ENCODE measurements around the gene GRK4.

GRK4 gene

DNA sequence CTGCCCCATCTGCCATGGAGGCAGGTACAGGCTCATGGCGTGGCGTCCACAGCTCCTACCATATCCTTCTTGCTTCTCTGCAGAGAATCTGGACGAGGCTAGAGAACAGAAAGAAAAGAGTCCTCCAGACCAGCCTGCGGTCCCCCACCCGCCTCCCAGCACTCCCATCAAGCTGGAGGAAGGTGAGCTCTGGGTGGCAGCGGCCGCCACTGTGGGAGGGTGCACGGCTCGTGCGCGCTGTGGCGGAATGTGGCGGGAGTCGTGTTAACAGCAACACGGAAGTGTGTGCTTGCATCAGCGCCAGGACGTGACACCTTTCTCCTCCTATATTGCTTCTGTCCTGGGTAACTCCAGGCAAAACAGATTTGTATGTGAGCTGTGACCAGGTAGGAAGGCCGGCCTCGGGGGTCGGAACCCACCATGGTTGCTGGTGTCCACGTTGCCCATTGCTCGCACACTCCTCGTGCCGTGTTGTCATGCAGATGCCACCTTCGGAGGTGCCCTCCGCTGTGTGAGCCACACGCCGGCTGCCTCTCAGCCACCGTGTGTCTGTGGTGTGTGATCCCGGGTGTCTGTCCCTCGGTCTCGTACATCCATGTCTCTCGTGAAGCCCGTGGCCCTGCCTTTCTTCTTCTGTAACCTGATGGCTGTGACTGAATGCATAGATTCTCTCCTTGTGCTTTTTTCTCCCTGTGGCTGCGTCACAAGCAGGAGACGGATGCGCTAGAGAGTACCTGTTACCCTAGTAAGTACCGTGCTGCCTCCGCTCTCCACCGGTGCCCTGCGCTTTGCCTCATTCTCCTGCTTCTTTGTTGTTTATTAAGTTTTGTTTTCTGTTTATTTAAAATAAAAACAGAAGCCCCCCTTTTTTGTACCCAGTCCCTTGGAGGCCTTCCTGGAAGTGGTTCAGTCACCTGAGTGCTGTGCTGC lies 37.2 kb upstream of the GRK4 start:
- TF ChIP-seq, protein P1, sequence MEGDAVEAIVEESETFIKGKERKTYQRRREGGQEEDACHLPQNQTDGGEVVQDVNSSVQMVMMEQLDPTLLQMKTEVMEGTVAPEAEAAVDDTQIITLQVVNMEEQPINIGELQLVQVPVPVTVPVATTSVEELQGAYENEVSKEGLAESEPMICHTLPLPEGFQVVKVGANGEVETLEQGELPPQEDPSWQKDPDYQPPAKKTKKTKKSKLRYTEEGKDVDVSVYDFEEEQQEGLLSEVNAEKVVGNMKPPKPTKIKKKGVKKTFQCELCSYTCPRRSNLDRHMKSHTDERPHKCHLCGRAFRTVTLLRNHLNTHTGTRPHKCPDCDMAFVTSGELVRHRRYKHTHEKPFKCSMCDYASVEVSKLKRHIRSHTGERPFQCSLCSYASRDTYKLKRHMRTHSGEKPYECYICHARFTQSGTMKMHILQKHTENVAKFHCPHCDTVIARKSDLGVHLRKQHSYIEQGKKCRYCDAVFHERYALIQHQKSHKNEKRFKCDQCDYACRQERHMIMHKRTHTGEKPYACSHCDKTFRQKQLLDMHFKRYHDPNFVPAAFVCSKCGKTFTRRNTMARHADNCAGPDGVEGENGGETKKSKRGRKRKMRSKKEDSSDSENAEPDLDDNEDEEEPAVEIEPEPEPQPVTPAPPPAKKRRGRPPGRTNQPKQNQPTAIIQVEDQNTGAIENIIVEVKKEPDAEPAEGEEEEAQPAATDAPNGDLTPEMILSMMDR (IDR thresholded peaks at IDR 0.05), result no peak
- Histone ChIP-seq H3K27ac (no peak overlapping the region), H3K4me2 (ENCODE audit: low read length) (no peak overlapping the region), H3K27me3 (ENCODE audit: control insufficient read depth, insufficient read depth, low read length) (no peaks in the 10 kb centered on the region), H3K4me1 (no peaks in the 10 kb centered on the region), H2AFZ (no peak overlapping the region), H3K4me3 (ENCODE audit: low read depth, low read length) (no peak overlapping the region), H3K36me3 (ENCODE audit: control insufficient read depth, insufficient read depth, low read length) (no peaks in the 10 kb centered on the region), H3K79me2 (peaks cover 8% of the 10 kb centered on the region), H3K9ac (no peak overlapping the region), H3K9me3 (ENCODE audit: control insufficient read depth, low read length) (no peaks in the 10 kb centered on the region)

DNA sequence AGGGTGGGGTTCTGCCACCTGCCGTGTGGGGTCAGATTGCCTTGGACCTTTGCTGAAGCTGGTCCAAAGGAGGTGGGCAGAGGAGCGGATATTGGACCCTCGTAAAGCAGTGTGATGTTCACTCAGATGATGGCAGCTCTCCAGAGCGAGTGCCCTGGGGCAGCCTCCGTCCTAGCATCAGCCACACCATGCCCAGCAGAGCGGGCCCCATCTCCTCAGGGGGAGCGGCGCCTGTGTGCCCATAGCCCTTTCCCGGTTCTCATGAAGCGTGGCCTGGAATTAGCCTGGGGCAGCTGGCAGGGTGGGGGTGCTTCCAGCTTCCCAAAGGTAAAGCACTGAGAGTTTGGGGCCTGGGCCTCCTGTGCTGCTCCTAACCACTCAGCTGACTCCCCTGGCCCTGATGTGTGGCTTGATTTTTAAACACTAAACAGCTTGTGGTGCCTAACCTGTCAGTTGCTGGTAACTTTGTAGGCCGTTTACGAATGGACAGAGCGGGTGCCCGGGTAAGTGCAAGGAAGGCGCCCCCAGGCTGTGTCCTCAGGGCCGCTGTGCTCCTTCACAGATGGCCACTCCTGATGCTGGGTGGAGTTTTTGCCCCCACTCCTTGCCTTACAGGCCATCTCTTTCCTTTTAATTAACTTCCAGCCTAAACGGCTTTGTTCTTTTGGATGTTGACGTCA lies 36.2 kb upstream of the GRK4 start:
- TF ChIP-seq, protein P1 (IDR thresholded peaks at IDR 0.05), result no peak
- Histone ChIP-seq H3K4me2 (ENCODE audit: low read length) (no peak overlapping the region), H3K27me3 (ENCODE audit: control insufficient read depth, insufficient read depth, low read length) (no peaks in the 10 kb centered on the region), H3K9ac (no peak overlapping the region), H3K79me2 (peaks cover 8% of the 10 kb centered on the region), H3K36me3 (ENCODE audit: control insufficient read depth, insufficient read depth, low read length) (no peaks in the 10 kb centered on the region), H3K4me3 (ENCODE audit: low read depth, low read length) (no peak overlapping the region), H3K4me1 (no peaks in the 10 kb centered on the region), H3K27ac (no peak overlapping the region), H3K9me3 (ENCODE audit: control insufficient read depth, low read length) (no peaks in the 10 kb centered on the region), H2AFZ (no peak overlapping the region)

DNA sequence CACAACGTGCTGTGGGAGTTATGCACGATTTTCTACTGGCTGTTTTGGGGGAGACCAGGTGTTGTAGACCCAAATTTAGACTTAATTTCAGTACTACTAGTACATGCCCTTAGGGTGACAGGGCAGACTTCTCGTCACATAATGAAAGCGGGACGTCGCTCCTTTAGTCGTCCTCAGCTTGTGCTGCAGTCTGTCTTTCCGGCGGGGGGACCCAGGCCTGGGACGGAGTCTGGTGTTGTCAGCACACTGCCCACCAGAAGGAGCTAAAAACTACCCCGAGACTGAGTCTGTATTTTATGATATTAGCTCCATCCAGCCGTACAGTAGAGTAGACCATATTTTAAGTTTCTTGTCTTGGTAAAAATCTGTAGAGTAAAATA lies 35.7 kb upstream of the GRK4 start:
- Histone ChIP-seq H3K9ac (no peak overlapping the region), H3K27ac (no peak overlapping the region), H3K4me1 (no peaks in the 10 kb centered on the region), H3K9me3 (ENCODE audit: control insufficient read depth, low read length) (no peaks in the 10 kb centered on the region), H3K4me3 (ENCODE audit: low read depth, low read length) (no peak overlapping the region), H3K79me2 (peaks cover 8% of the 10 kb centered on the region), H3K27me3 (ENCODE audit: control insufficient read depth, insufficient read depth, low read length) (no peaks in the 10 kb centered on the region), H3K36me3 (ENCODE audit: control insufficient read depth, insufficient read depth, low read length) (no peaks in the 10 kb centered on the region), H3K4me2 (ENCODE audit: low read length) (no peak overlapping the region), H2AFZ (no peak overlapping the region)
- TF ChIP-seq, protein P1 (IDR thresholded peaks at IDR 0.05), result no peak

DNA sequence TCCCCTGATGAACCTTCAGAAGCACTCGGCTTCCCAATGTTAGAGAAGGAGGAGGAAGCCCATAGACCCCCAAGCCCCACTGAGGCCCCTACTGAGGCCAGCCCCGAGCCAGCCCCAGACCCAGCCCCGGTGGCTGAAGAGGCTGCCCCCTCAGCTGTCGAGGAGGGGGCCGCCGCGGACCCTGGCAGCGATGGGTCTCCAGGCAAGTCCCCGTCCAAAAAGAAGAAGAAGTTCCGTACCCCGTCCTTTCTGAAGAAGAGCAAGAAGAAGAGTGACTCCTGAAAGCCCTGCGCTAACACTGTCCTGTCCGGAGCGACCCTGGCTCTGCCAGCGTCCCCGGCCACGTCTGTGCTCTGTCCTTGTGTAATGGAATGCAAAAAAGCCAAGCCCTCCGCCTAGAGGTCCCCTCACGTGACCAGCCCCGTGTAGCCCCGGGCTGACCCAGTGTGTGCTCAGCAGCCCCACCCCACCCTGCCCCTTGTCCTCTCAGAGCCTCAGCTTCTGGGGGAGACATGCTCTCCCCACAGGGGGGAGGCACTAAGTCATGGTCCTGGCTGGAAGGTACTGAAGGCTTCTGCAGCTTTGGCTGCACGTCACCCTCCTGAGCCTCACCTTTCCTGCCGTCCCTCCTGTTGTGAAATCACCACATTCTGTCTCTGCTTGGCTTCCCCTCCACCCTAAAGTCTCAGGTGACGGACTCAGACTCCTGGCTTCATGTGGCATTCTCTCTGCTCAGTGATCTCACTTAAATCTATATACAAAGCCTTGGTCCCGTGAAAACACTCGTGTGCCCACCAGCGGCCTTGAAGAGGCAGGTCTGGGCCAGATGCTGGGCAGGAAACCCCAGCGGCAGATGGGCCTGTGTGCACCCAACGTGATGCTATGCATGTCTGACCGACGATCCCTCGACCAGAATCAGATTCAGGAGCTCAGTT lies 34.9 kb upstream of the GRK4 start:
- H3K79me2 ChIP-seq, result peaks cover 5% of the 10 kb centered on the region
- no peaks in the 10 kb centered on the region for H3K36me3 ChIP-seq (ENCODE audit: control insufficient read depth, insufficient read depth, low read length)
- H3K4me1 ChIP-seq, result no peaks in the 10 kb centered on the region
- no peaks in the 10 kb centered on the region for H3K9me3 ChIP-seq (ENCODE audit: control insufficient read depth, low read length)
- no peak overlapping the region for H3K27ac ChIP-seq
- no peak overlapping the region for H3K4me3 ChIP-seq (ENCODE audit: low read depth, low read length)
- TF ChIP-seq, protein P1 (IDR thresholded peaks at IDR 0.05), result no peak
- no peak overlapping the region for H3K4me2 ChIP-seq (ENCODE audit: low read length)
- H3K9ac ChIP-seq, result no peak overlapping the region
- H2AFZ ChIP-seq, result no peak overlapping the region
- no peaks in the 10 kb centered on the region for H3K27me3 ChIP-seq (ENCODE audit: control insufficient read depth, insufficient read depth, low read length)
